ENCODE measurements around the gene CCDC91. TPM values are rescaled to one million over a fixed set of nuclear protein-coding genes. Genes with fewer than 3 reads are reported as not detected.
"Not testable (repeated sequence)": the region's sequence is repeated elsewhere in the genome, so short reads cannot be mapped to it uniquely, and the experiment has no call there.

CCDC91 gene
- polyA plus RNA-seq, 6 donors from 2014 or later = 49.6 to 82.9 (median 68.4) TPM

GRCh38 chr12:28242129-28242495 lies 51.9 kb downstream of the CCDC91 start:
- peaks cover 25 to 27% (median 25%) of the 10 kb centered on the region in 3 donors for H3K4me1 Mint-ChIP-seq
- H3K9me3 Mint-ChIP-seq = peaks cover 0 to 5% (median 0%) of the 10 kb centered on the region in 7 donors
- H3K27me3 Mint-ChIP-seq = no peaks in the 10 kb centered on the region
- ATAC-seq (ENCODE audit: low read depth in 2 of 2) (no peak), DNase-seq (no peak)
- peak overlapping the region in 3 of 6 donors; percentile 26 to 78 (median 52) for H3K27ac Mint-ChIP-seq
- H3K36me3 Mint-ChIP-seq = peaks cover 0 to 6% of the 10 kb centered on the region in 2 donors
- H3K4me3 Mint-ChIP-seq = no peak overlapping the region

DNA sequence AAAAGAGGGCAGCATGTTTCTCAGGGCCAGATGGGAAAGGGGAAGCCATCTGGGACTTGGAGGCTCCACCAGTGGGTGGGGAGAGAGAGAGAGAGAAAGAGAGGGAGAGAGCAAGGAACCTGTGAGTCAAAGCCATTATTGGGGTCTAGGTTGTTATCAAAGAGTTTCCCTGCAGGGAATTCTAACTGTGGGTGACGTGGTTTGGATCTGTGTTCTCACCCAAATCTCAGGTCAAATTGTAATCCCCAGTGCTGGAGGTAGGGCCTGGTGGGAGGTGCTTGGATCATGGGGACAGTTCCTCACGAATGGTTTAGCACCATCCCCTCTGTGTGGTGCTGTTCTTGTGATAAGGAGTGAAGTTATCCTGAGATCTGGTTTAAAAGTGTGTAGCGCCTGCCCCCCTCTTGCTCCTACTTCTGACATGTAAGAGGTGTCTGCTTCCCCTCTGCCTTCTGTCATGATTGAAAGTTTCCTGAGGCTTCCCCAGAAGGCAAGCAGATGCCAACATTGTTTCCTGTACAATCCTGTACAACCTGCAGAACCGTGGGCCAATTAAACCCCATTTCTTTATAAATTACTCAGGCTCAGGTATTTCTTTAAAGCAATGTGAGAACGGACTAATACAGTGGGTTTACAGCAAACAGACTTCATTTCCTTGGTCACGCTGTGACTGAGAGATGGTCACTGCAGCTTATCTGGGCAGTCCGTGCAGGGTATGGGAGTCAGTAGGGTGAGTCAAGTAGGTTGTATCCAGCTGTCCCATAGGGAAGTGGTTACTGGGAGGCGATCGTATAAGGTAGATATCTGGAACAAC lies 52.4 kb downstream of the CCDC91 start:
- ATAC-seq (ENCODE audit: low read depth in 2 of 2) = no peak
- Mint-ChIP-seq H3K27ac (peak overlapping the region in 4 of 6 donors; percentile 26 to 98 (median 65)), H3K4me1 (peaks cover 29 to 31% (median 31%) of the 10 kb centered on the region in 3 donors), H3K36me3 (peaks cover 0 to 6% of the 10 kb centered on the region in 2 donors), H3K4me3 (no peak overlapping the region), H3K27me3 (no peaks in the 10 kb centered on the region), H3K9me3 (peaks cover 0 to 5% (median 0%) of the 10 kb centered on the region in 7 donors)
- no peak for DNase-seq

GRCh38 chr12:28243310-28243633 lies 53.0 kb downstream of the CCDC91 start:
- ATAC-seq (ENCODE audit: low read depth in 2 of 2) (no peak), DNase-seq (no peak)
- H3K9me3 Mint-ChIP-seq = peaks cover 0 to 5% (median 0%) of the 10 kb centered on the region in 7 donors
- H3K36me3 Mint-ChIP-seq = peaks cover 0 to 6% of the 10 kb centered on the region in 2 donors
- H3K4me3 Mint-ChIP-seq = no peak overlapping the region
- no peaks in the 10 kb centered on the region for H3K27me3 Mint-ChIP-seq
- peak overlapping the region in 1 of 6 donors; percentile 98 for H3K27ac Mint-ChIP-seq
- H3K4me1 Mint-ChIP-seq = peaks cover 32 to 37% (median 34%) of the 10 kb centered on the region in 3 donors

- Mint-ChIP-seq H3K4me1 (peaks cover 63 to 69% (median 64%) of the 10 kb centered on the region in 3 donors), H3K27ac (peak overlapping the region in 5 of 6 donors; percentile 10 to 61 (median 36)), H3K36me3 (peaks cover 0 to 6% of the 10 kb centered on the region in 2 donors), H3K27me3 (no peaks in the 10 kb centered on the region), H3K4me3 (no peak overlapping the region), H3K9me3 (peaks cover 0 to 5% (median 0%) of the 10 kb centered on the region in 7 donors)
- ATAC-seq (ENCODE audit: low read depth in 2 of 2) = no peak
- no peak for DNase-seq
These were observed 57.5 kb downstream of the CCDC91 start for GRCh38 chr12:28247806-28248205.

GRCh38 chr12:28248555-28249145 lies 58.4 kb downstream of the CCDC91 start:
- peak overlapping the region in 1 of 8 donors; percentile 3 for H3K4me3 Mint-ChIP-seq

GRCh38 chr12:28253161-28253641 lies 62.9 kb downstream of the CCDC91 start:
- Mint-ChIP-seq H3K4me3 (no peak overlapping the region), H3K27me3 (no peaks in the 10 kb centered on the region), H3K36me3 (no peaks in the 10 kb centered on the region), H3K27ac (peak overlapping the region in 1 of 6 donors; percentile 0), H3K4me1 (peaks cover 48 to 59% (median 53%) of the 10 kb centered on the region in 3 donors), H3K9me3 (no peaks in the 10 kb centered on the region)
- DNase-seq (no peak), ATAC-seq (ENCODE audit: low read depth in 2 of 2) (no peak)

More at GRCh38 chr12:28248555-28249145, 58.4 kb downstream of the CCDC91 start:
- peaks cover 0 to 6% of the 10 kb centered on the region in 2 donors for H3K36me3 Mint-ChIP-seq
- peak overlapping the region in 5 of 6 donors; percentile 28 to 61 (median 36) for H3K27ac Mint-ChIP-seq
- DNase-seq = no peak
- peaks cover 0 to 5% (median 0%) of the 10 kb centered on the region in 7 donors for H3K9me3 Mint-ChIP-seq
- H3K4me1 Mint-ChIP-seq = peaks cover 65 to 73% (median 66%) of the 10 kb centered on the region in 3 donors
- peak; percentile 57 to 61 for ATAC-seq (ENCODE audit: low read depth in 2 of 2)
- H3K27me3 Mint-ChIP-seq = no peaks in the 10 kb centered on the region

DNA sequence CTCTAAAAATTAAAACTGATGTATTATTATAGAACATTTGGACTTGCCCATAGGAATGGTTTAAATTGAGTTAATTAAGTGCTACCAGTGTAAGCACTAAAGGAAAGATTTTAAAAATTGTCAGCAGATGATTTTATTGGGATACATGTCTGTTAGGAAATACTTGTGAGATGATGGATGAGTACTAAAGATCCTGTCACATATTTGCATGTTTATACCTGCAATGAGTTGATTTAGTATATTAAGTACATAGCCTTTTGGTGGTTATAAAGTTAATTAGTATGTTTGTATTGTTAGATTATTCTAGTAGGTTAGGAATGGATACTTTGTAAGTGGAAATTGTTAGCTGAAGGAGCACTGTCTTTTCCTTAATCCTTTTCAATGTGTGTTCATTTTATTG lies 67.2 kb downstream of the CCDC91 start:
- H3K27me3 Mint-ChIP-seq = no peaks in the 10 kb centered on the region
- H3K36me3 Mint-ChIP-seq = peaks cover 15 to 20% of the 10 kb centered on the region in 2 donors
- no peak overlapping the region for H3K27ac Mint-ChIP-seq
- peaks cover 13 to 17% (median 14%) of the 10 kb centered on the region in 3 donors for H3K4me1 Mint-ChIP-seq
- no peak overlapping the region for H3K4me3 Mint-ChIP-seq
- no peaks in the 10 kb centered on the region for H3K9me3 Mint-ChIP-seq
- ATAC-seq (ENCODE audit: low read depth in 2 of 2) (no peak), DNase-seq (no peak)

DNA sequence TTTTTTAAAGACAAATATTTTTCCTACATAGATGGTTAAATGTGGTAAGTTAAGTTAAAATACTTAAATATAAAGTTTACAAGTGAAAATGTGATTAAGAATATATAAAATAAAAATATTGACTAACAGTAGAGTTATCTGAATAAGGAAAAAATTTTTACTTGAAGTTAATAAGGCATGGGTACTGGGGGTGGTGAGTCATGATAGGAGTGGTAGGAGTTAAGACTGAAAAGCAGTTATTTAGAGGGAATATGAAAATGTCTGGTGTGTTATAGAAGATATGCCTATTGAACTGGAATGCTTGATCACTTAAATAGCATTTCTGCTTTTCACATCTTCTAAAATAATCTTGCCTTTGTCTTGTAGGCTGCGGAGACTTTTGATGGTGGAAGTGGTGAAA lies 68.7 kb downstream of the CCDC91 start:
- H3K27ac Mint-ChIP-seq = no peak overlapping the region
- H3K9me3 Mint-ChIP-seq = no peaks in the 10 kb centered on the region
- no peaks in the 10 kb centered on the region for H3K27me3 Mint-ChIP-seq
- peaks cover 15 to 20% of the 10 kb centered on the region in 2 donors for H3K36me3 Mint-ChIP-seq
- no peak for ATAC-seq (ENCODE audit: low read depth in 2 of 2)
- no peak overlapping the region for H3K4me3 Mint-ChIP-seq
- H3K4me1 Mint-ChIP-seq = peaks cover 0 to 4% (median under 1%) of the 10 kb centered on the region in 3 donors
- DNase-seq = no peak

DNA sequence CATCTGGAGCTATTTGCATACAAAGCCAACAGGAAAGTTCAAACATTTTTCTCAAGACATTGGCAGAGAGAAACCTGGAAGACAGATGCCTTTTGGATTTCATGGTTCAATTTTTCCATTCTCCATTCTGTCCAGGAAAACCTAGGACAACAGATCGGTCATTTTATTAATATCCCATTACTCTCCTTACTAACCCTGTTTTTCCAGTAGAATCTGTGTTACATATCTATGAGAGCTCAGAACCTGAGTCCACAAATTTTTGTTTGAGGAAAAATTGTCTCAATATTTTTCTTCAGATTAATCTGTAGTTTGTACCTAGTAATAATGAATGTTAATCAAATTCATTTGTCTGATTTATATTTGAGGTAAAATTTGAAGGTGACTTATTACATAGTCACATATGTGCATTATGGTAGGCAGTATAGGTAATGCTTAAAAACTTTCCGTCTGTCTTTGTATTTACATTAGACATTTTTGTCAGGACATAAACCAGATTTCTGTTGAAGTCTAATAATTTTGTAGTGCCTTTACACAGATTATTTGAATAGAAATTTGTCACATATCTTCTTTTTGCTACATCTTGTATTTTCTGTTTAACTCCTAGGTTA lies 75.3 kb downstream of the CCDC91 start:
- DNase-seq (no peak), ATAC-seq (ENCODE audit: low read depth in 2 of 2) (no peak)
- Mint-ChIP-seq H3K4me3 (no peak overlapping the region), H3K27me3 (no peaks in the 10 kb centered on the region), H3K36me3 (peaks cover 23 to 31% of the 10 kb centered on the region in 2 donors), H3K27ac (peak overlapping the region in 1 of 6 donors; percentile 72), H3K9me3 (peaks cover 2 to 10% (median 5%) of the 10 kb centered on the region in 7 donors), H3K4me1 (peaks cover 0 to 3% (median 0%) of the 10 kb centered on the region in 3 donors)

- H3K36me3 Mint-ChIP-seq = peaks cover 29 to 34% of the 10 kb centered on the region in 2 donors
- not testable (repeated sequence) for DNase-seq; H3K27me3 Mint-ChIP-seq; ATAC-seq (ENCODE audit: low read depth in 2 of 2); H3K4me1 Mint-ChIP-seq; H3K4me3 Mint-ChIP-seq
- H3K27ac Mint-ChIP-seq = peak overlapping the region in 1 of 6 donors; percentile 52
- peaks cover 5 to 27% (median 14%) of the 10 kb centered on the region in 7 donors for H3K9me3 Mint-ChIP-seq
These were observed 77.8 kb downstream of the CCDC91 start for GRCh38 chr12:28267920-28268607.

DNA sequence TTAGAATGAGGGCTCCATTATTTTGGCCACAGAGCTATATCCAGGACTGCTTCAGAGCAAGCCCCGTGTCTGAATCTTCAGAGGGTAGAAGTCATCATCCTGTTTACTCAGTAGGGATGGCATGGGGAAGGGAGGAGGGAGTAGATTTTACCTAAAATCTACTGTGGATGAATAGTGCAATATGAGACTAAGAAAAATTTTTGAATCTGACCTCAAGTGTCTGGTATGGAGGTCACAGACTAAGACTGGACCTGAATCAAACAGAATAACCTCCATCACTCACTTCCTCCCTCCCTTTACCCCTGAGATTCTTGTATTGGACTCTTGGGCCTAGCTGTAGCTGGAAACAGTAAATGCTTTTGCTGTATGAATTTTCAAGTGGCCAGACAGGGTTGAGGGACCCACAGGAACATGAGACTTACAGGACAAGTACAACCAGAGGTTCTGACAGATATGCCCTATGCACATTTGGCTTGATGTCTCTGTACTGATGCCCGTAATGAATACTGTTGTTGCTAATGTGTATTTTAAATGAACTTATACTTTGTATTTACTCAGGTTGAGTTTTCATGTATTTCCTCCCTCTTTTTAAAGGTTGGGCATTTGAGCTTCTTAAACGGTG lies 78.5 kb downstream of the CCDC91 start:
- H3K27ac Mint-ChIP-seq = peak overlapping the region in 1 of 6 donors; percentile 62
- peaks cover 0 to 3% (median 0%) of the 10 kb centered on the region in 3 donors for H3K4me1 Mint-ChIP-seq
- H3K4me3 Mint-ChIP-seq = no peak overlapping the region
- H3K36me3 Mint-ChIP-seq = peaks cover 29 to 34% of the 10 kb centered on the region in 2 donors
- DNase-seq = no peak
- H3K27me3 Mint-ChIP-seq = no peaks in the 10 kb centered on the region
- ATAC-seq (ENCODE audit: low read depth in 2 of 2) = no peak
- H3K9me3 Mint-ChIP-seq = peaks cover 5 to 27% (median 14%) of the 10 kb centered on the region in 7 donors

- H3K4me3 Mint-ChIP-seq = no peak overlapping the region
- ATAC-seq (ENCODE audit: low read depth in 2 of 2) = no peak
- peaks cover 29 to 40% of the 10 kb centered on the region in 2 donors for H3K36me3 Mint-ChIP-seq
These were observed 79.6 kb downstream of the CCDC91 start for GRCh38 chr12:28269851-28270250.

More at GRCh38 chr12:28269851-28270250, 79.6 kb downstream of the CCDC91 start:
- Mint-ChIP-seq H3K9me3 (peaks cover 5 to 27% (median 14%) of the 10 kb centered on the region in 7 donors), H3K27me3 (no peaks in the 10 kb centered on the region), H3K27ac (peak overlapping the region in 1 of 6 donors; percentile 57), H3K4me1 (peaks cover 0 to 5% (median 3%) of the 10 kb centered on the region in 3 donors)
- no peak for DNase-seq

Data from naive B cell (primary cell).